CD14-positive monocyte (primary cell): ENCODE data around the gene SERPINA1. TPM values are rescaled to one million over a fixed set of nuclear protein-coding genes. Genes with fewer than 3 reads are reported as not detected.

Experiments
- DNase-seq, 3 donors: peaks; one replicate each; pipeline ENCODE4 v3.0.0-alpha.2; 2011 to 2022
- H2AFZ ChIP-seq: 2 replicates; pipeline ENCODE4 v1.6.0; 2012; ENCODE audit warnings: mild to moderate bottlenecking, low read depth, low read length, inconsistent platforms; ENCODE audit not compliant: insufficient read depth, poor library complexity, severe bottlenecking
- H3K27ac ChIP-seq, 2 donors: 1 replicate in 1 of 2; 2 replicates in 1 of 2; pipeline ENCODE4 v1.5.1; 2012 to 2013; ENCODE audit warnings: low read length in 2 of 2, control low read depth in 1 of 2, inconsistent platforms in 1 of 2, low read depth in 1 of 2, mild to moderate bottlenecking in 1 of 2
- H3K27me3 ChIP-seq, 2 donors: one replicate each; pipeline versions ENCODE4 v1.6.0 to v1.6.1; 2011 to 2013; ENCODE audit warnings: low read length in 2 of 2; ENCODE audit not compliant: control insufficient read depth in 2 of 2, insufficient read depth in 2 of 2
- H3K36me3 ChIP-seq, 2 donors: replicated peaks in 1 of 2; 1 replicate in 1 of 2; 2 replicates in 1 of 2; pipeline versions ENCODE4 v1.5.1 to v1.6.1; 2012 to 2013; ENCODE audit warnings: low read length in 2 of 2, control low read depth in 1 of 2, inconsistent platforms in 1 of 2, mild to moderate bottlenecking in 1 of 2; ENCODE audit not compliant: insufficient read depth in 2 of 2, control insufficient read depth in 1 of 2
- H3K4me1 ChIP-seq, 2 donors: 1 replicate in 1 of 2; 2 replicates in 1 of 2; pipeline versions ENCODE4 v1.5.1 to v1.6.1; 2012 to 2013; ENCODE audit warnings: low read length in 2 of 2, control low read depth in 1 of 2, inconsistent platforms in 1 of 2, mild to moderate bottlenecking in 1 of 2, moderate library complexity in 1 of 2; ENCODE audit not compliant: insufficient read depth in 2 of 2, control insufficient read depth in 1 of 2
- H3K4me2 ChIP-seq: replicated peaks from 2 replicates; pipeline ENCODE3; 2012; ENCODE audit warnings: low read length, moderate library complexity, mild to moderate bottlenecking; ENCODE audit not compliant: poor library complexity, severe bottlenecking; ENCODE audit errors: extremely low read depth
- H3K4me3 ChIP-seq, 3 experiments: fragments of 200-600 bp in 1 of 3; sonication (generic) in 1 of 3; replicated peaks in 1 of 3; 1 replicate in 2 of 3; 2 replicates in 1 of 3; pipeline ENCODE4 v1.5.1; 2011 to 2013; ENCODE audit warnings: low read length in 3 of 3, mild to moderate bottlenecking in 3 of 3, control low read depth in 2 of 3, low read depth in 2 of 3, inconsistent platforms in 1 of 3, moderate library complexity in 1 of 3
- H3K79me2 ChIP-seq: 2 replicates; pipeline ENCODE4 v1.6.0; 2012; ENCODE audit warnings: mild to moderate bottlenecking, control low read depth, inconsistent platforms, low read length, moderate library complexity; ENCODE audit not compliant: insufficient read depth
- H3K9ac ChIP-seq: 2 replicates; pipeline ENCODE4 v1.6.0; 2017; ENCODE audit warnings: low read length, mild to moderate bottlenecking; ENCODE audit not compliant: insufficient read depth, poor library complexity, severe bottlenecking
- H3K9me3 ChIP-seq, 2 donors: replicated peaks in 1 of 2; 1 replicate in 1 of 2; 2 replicates in 1 of 2; pipeline versions ENCODE4 v1.5.1 to v1.6.1; 2012 to 2013; ENCODE audit warnings: low read length in 2 of 2, control low read depth in 1 of 2; ENCODE audit not compliant: control insufficient read depth in 1 of 2, insufficient read depth in 1 of 2
- H4K20me1 ChIP-seq: 2 replicates; pipeline ENCODE4 v1.6.0; 2012; ENCODE audit warnings: mild to moderate bottlenecking, low read length, control low read depth, moderate library complexity; ENCODE audit not compliant: insufficient read depth
- H3K27ac Mint-ChIP-seq, 7 donors: one replicate each; pipeline ENCODE4 v1.8.0; 2020; ENCODE audit warnings: mild to moderate bottlenecking in 7 of 7, mixed read lengths in 7 of 7, moderate library complexity in 6 of 7, inconsistent platforms in 2 of 7
- H3K27me3 Mint-ChIP-seq, 3 donors: one replicate each; pipeline ENCODE4 v1.8.0; 2021 to 2022; ENCODE audit warnings: low read depth in 3 of 3, mild to moderate bottlenecking in 3 of 3, mixed read lengths in 3 of 3, moderate library complexity in 3 of 3, inconsistent platforms in 1 of 3
- H3K36me3 Mint-ChIP-seq, 2 donors: one replicate each; pipeline ENCODE4 v1.8.0; 2020; ENCODE audit warnings: mixed read lengths in 2 of 2, inconsistent platforms in 1 of 2, mild to moderate bottlenecking in 1 of 2
- H3K4me1 Mint-ChIP-seq: one replicate; pipeline ENCODE4 v1.8.0; 2020; ENCODE audit warnings: mild to moderate bottlenecking, mixed read lengths
- H3K4me3 Mint-ChIP-seq, 2 donors: one replicate each; pipeline ENCODE4 v1.8.0; 2020; ENCODE audit warnings: mild to moderate bottlenecking in 2 of 2, mixed read lengths in 2 of 2, moderate library complexity in 1 of 2
- H3K9me3 Mint-ChIP-seq, 7 donors: one replicate each; pipeline ENCODE4 v1.8.0; 2020 to 2022; ENCODE audit warnings: mixed read lengths in 7 of 7, mild to moderate bottlenecking in 6 of 7, moderate library complexity in 6 of 7, inconsistent platforms in 2 of 7
- WGBS: methylation state at CpG from one replicate; pipeline ENCODE4 v1.1.5; 2013; ENCODE audit warnings: missing lambda C conversion rate; ENCODE audit not compliant: insufficient coverage; 5-methylcytosine and 5-hydroxymethylcytosine counted together
- intact Hi-C, 2 donors: fragments of 100-400 bp; cut with micrococcal nuclease; formaldehyde crosslinking; loops; one replicate each; pipeline versions ENCODE4 v1.15.0 to v1.15.1; 2023
- polyA plus RNA-seq, 3 donors: library from polyadenylated mRNA; depleted of rRNA in 1 of 3; unstranded in 2 of 3; stranded (reverse) in 1 of 3; fragments of 300-500 nt in 2 of 3; fragments of >200 nt in 1 of 3; fragmentation: Illumina TruSeq in 2 of 3; gene quantifications; 1 replicate in 2 of 3; 2 replicates in 1 of 3; pipeline ENCODE4 v1.2.3, GENCODE V29; 2012 to 2021
- TF ChIP-seq, protein P1 (sequence below): fragments of 200-600 bp; IDR thresholded peaks from one replicate; pipeline ENCODE4 v1.8.0; 2022; ENCODE audit warnings: antibody characterized with exemption, mild to moderate bottlenecking

The SERPINA1 gene
- polyA plus RNA-seq, 3 donors, result 1,278 to 2,075 (median 2,042) TPM

DNA sequence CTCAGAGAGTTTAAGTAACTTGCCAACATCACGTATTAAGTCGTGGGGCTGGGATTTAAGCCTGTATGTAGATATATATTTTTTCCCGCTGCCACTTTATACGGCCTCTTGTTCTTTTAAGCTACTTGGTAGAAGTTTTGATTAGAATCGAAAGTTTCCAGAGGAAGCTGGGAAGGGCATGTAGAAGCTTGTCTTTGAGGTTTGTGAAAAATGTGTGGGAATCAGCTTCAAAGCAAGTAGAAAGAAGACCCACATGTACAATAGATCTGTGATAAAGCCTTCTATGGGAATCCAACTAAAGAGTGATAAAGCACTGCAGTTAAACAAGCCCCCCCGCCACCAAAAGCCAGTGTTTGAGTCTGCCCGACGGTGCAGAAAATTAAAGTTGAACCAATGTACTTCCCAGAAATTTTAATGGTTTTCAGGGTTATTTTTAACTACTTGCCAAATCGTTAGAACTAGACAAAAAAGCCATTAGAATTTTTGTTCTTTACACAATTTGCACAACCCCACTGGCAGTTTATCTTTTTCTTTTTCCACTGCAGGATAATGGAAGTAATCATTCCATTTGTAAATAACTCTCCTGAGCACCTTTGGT is 38.7 kb upstream of the SERPINA1 start:
- no peaks in the 10 kb centered on the region for H4K20me1 ChIP-seq
- H3K27me3 Mint-ChIP-seq, result peaks cover 18 to 29% (median 26%) of the 10 kb centered on the region in 3 donors
- H3K4me3 ChIP-seq, result no peak overlapping the region
- H3K4me1 ChIP-seq, result peaks cover 8 to 14% of the 10 kb centered on the region in 2 donors
- TF ChIP-seq, protein P1, sequence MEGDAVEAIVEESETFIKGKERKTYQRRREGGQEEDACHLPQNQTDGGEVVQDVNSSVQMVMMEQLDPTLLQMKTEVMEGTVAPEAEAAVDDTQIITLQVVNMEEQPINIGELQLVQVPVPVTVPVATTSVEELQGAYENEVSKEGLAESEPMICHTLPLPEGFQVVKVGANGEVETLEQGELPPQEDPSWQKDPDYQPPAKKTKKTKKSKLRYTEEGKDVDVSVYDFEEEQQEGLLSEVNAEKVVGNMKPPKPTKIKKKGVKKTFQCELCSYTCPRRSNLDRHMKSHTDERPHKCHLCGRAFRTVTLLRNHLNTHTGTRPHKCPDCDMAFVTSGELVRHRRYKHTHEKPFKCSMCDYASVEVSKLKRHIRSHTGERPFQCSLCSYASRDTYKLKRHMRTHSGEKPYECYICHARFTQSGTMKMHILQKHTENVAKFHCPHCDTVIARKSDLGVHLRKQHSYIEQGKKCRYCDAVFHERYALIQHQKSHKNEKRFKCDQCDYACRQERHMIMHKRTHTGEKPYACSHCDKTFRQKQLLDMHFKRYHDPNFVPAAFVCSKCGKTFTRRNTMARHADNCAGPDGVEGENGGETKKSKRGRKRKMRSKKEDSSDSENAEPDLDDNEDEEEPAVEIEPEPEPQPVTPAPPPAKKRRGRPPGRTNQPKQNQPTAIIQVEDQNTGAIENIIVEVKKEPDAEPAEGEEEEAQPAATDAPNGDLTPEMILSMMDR, result no peak
- no peak for DNase-seq
- 93% methylated on average over 3 of the region's 9 CpGs for WGBS
- H3K79me2 ChIP-seq, result no peaks in the 10 kb centered on the region
- H3K4me2 ChIP-seq, result no peak overlapping the region
- peak overlapping the region in 1 of 2 donors; percentile 49 for H3K4me3 Mint-ChIP-seq
- H3K36me3 ChIP-seq, result no peaks in the 10 kb centered on the region
- peaks cover 8 to 27% of the 10 kb centered on the region in 2 donors for H3K27me3 ChIP-seq
- H3K9ac ChIP-seq, result no peak overlapping the region
- H3K9me3 Mint-ChIP-seq, result peaks cover 2 to 8% (median 7%) of the 10 kb centered on the region in 7 donors
- intact Hi-C loops, result no loop called here
- H3K27ac Mint-ChIP-seq, result no peak overlapping the region
- no peak overlapping the region for H2AFZ ChIP-seq
- H3K9me3 ChIP-seq, result no peaks in the 10 kb centered on the region
- H3K27ac ChIP-seq, result no peak overlapping the region
- no peaks in the 10 kb centered on the region for H3K36me3 Mint-ChIP-seq
- peaks cover 18% of the 10 kb centered on the region for H3K4me1 Mint-ChIP-seq

DNA sequence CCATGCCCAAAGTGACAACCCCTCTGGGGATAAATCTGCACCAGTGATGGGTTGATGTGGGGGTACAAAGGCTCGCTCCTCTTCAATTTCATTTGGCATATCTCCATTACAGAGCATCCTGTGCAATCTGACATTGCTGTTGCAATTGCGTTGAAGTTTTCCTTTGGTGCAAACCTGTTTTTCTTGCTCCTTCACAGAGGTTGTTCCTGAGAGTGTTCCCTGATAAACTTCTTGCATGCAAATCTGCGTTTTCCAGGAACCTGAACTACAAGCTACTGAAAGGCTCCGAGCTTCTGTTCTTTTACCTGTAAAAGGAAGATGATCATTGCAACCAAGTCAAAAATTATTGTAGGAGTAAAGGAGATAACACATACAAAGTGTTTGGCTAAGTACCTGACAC is 38.1 kb upstream of the SERPINA1 start:
- Histone ChIP-seq H3K4me3 (no peak overlapping the region), H2AFZ (no peak overlapping the region), H3K36me3 (no peaks in the 10 kb centered on the region), H3K4me2 (no peak overlapping the region), H3K4me1 (peaks cover 8 to 14% of the 10 kb centered on the region in 2 donors), H3K27ac (no peak overlapping the region), H3K79me2 (no peaks in the 10 kb centered on the region), H3K9ac (no peak overlapping the region), H4K20me1 (no peaks in the 10 kb centered on the region), H3K9me3 (no peaks in the 10 kb centered on the region), H3K27me3 (peaks cover 8 to 29% of the 10 kb centered on the region in 2 donors)
- WGBS, result 86% methylated on average over 1 of the region's 4 CpGs
- Mint-ChIP-seq H3K36me3 (no peaks in the 10 kb centered on the region), H3K27ac (no peak overlapping the region), H3K4me3 (no peak overlapping the region), H3K9me3 (peaks cover 2 to 8% (median 7%) of the 10 kb centered on the region in 7 donors), H3K4me1 (peaks cover 20% of the 10 kb centered on the region), H3K27me3 (peaks cover 18 to 27% (median 25%) of the 10 kb centered on the region in 3 donors)
- TF ChIP-seq, protein P1, result no peak
- DNase-seq, result no peak
- intact Hi-C loops, result no loop called here
